Inflammatory macrophage treated with lipopolysaccharide for 1 hour (primary cell): ENCODE results near the gene APOA5.
"Not testable (repeated sequence)": the region's sequence is repeated elsewhere in the genome, so short reads cannot be mapped to it uniquely, and the experiment has no call there.

ENCODE experiments used
- DNase-seq, 2 donors: peaks; one replicate each; pipeline ENCODE4 v3.0.0-alpha.2; 2020 to 2022

APOA5 gene

GRCh38 chr11:116771935-116772334, 19.7 kb downstream of the APOA5 start:
- no peak for DNase-seq

- DNase-seq: no peak
Measured at GRCh38 chr11:116762132-116762531, 29.5 kb downstream of the APOA5 start.

GRCh38 chr11:116756044-116756443, 35.6 kb downstream of the APOA5 start:
- not testable (repeated sequence) for DNase-seq

GRCh38 chr11:116750070-116750718, 41.5 kb downstream of the APOA5 start:
- peak; percentile 18 to 23 for DNase-seq

GRCh38 chr11:116742104-116742503, 49.6 kb downstream of the APOA5 start:
- DNase-seq: no peak

- DNase-seq: no peak
Measured at GRCh38 chr11:116740741-116741140, 50.9 kb downstream of the APOA5 start.
